ENCODE data around the gene SAMMSON.

DNA sequence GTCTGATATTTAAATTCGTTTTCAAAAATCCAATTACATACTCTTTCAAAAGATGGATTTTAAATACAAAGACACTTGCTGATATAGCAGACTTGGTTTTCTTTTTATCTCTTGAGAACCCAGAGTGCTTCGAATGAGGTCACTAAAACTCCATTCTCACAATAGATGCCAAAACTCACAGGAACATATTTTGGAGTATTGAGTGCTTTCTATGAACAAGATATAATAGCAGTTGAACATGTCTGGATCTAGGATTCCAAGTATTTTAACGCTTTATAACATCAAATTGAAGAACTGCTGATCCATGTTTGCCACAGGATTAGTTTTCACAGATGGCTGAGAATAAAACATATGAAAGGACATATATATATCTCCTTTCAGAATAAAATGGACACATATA is 113.2 kb downstream of the SAMMSON start:
- TF ChIP-seq, protein P1, sequence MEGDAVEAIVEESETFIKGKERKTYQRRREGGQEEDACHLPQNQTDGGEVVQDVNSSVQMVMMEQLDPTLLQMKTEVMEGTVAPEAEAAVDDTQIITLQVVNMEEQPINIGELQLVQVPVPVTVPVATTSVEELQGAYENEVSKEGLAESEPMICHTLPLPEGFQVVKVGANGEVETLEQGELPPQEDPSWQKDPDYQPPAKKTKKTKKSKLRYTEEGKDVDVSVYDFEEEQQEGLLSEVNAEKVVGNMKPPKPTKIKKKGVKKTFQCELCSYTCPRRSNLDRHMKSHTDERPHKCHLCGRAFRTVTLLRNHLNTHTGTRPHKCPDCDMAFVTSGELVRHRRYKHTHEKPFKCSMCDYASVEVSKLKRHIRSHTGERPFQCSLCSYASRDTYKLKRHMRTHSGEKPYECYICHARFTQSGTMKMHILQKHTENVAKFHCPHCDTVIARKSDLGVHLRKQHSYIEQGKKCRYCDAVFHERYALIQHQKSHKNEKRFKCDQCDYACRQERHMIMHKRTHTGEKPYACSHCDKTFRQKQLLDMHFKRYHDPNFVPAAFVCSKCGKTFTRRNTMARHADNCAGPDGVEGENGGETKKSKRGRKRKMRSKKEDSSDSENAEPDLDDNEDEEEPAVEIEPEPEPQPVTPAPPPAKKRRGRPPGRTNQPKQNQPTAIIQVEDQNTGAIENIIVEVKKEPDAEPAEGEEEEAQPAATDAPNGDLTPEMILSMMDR (conservative IDR thresholded peaks at IDR 0.05; ENCODE audit: low read depth, low read length), result no peak
- no peak for TF ChIP-seq EZH2 (IDR thresholded peaks at IDR 0.05; ENCODE audit: borderline replicate concordance, low read depth, low read length, poor library complexity, severe bottlenecking)

Data from A673 (cell line).